ENCODE measurements around the gene KCTD15. TPM values are rescaled to one million over a fixed set of nuclear protein-coding genes. Genes with fewer than 3 reads are reported as not detected.

KCTD15 gene
- total RNA-seq, 1 experiment from 2014 or later = 41.5 TPM

GRCh38 chr19:33795370-33796163 is 1.1 kb upstream of the KCTD15 start (continued):
- TF ChIP-seq, protein P1, sequence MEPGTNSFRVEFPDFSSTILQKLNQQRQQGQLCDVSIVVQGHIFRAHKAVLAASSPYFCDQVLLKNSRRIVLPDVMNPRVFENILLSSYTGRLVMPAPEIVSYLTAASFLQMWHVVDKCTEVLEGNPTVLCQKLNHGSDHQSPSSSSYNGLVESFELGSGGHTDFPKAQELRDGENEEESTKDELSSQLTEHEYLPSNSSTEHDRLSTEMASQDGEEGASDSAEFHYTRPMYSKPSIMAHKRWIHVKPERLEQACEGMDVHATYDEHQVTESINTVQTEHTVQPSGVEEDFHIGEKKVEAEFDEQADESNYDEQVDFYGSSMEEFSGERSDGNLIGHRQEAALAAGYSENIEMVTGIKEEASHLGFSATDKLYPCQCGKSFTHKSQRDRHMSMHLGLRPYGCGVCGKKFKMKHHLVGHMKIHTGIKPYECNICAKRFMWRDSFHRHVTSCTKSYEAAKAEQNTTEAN (CRISPR knock-in tag; IDR thresholded peaks at IDR 0.05) = 0 out of 2 replicates have a peak, but pooled peaks have one; percentile 20
- TF ChIP-seq JUN (CRISPR knock-in tag; IDR thresholded peaks at IDR 0.05) (no peak), HMGXB4 (CRISPR knock-in tag; IDR thresholded peaks at IDR 0.05) (peak; percentile 86), NR2C2 (CRISPR knock-in tag; IDR thresholded peaks at IDR 0.05) (no peak), CREB1 (CRISPR knock-in tag; IDR thresholded peaks at IDR 0.05) (no peak), GTF2I (CRISPR knock-in tag; conservative IDR thresholded peaks at IDR 0.05) (no peak), IRF2 (CRISPR knock-in tag; IDR thresholded peaks at IDR 0.05; ENCODE audit: borderline replicate concordance, low read depth) (no peak), ZNF121 (CRISPR knock-in tag; IDR thresholded peaks at IDR 0.05) (no peak), GABPB1 (CRISPR knock-in tag; IDR thresholded peaks at IDR 0.05) (no peak), TEAD1 (CRISPR knock-in tag; IDR thresholded peaks at IDR 0.05) (0 out of 2 replicates have a peak, but pooled peaks have one; percentile 50), ZSCAN18 (CRISPR knock-in tag; IDR thresholded peaks at IDR 0.05) (no peak), NR1H2 (CRISPR knock-in tag; IDR thresholded peaks at IDR 0.05) (no peak), FOXP4 (CRISPR knock-in tag; IDR thresholded peaks at IDR 0.05) (peak; percentile 70; the same call in 1 of the 2 replicates), MYBL2 (CRISPR knock-in tag; IDR thresholded peaks at IDR 0.05) (0 out of 2 replicates have a peak, but pooled peaks have one; percentile 28), ZNF263 (CRISPR knock-in tag; IDR thresholded peaks at IDR 0.05; ENCODE audit: low read depth) (peak; percentile 49), ZNF423 (CRISPR knock-in tag; IDR thresholded peaks at IDR 0.05) (peak; percentile 50; the same call in 1 of the 2 replicates), TP53 (CRISPR knock-in tag; IDR thresholded peaks at IDR 0.05) (peak; percentile 37; the same call in 1 of the 2 replicates), GRHL2 (CRISPR knock-in tag; IDR thresholded peaks at IDR 0.05; ENCODE audit: insufficient replicate concordance, severe bottlenecking) (no peak)
- TF ChIP-seq, protein P2, sequence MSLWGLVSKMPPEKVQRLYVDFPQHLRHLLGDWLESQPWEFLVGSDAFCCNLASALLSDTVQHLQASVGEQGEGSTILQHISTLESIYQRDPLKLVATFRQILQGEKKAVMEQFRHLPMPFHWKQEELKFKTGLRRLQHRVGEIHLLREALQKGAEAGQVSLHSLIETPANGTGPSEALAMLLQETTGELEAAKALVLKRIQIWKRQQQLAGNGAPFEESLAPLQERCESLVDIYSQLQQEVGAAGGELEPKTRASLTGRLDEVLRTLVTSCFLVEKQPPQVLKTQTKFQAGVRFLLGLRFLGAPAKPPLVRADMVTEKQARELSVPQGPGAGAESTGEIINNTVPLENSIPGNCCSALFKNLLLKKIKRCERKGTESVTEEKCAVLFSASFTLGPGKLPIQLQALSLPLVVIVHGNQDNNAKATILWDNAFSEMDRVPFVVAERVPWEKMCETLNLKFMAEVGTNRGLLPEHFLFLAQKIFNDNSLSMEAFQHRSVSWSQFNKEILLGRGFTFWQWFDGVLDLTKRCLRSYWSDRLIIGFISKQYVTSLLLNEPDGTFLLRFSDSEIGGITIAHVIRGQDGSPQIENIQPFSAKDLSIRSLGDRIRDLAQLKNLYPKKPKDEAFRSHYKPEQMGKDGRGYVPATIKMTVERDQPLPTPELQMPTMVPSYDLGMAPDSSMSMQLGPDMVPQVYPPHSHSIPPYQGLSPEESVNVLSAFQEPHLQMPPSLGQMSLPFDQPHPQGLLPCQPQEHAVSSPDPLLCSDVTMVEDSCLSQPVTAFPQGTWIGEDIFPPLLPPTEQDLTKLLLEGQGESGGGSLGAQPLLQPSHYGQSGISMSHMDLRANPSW (CRISPR knock-in tag; conservative IDR thresholded peaks at IDR 0.05; ENCODE audit: low read depth) = no peak
- TF ChIP-seq, protein P3, sequence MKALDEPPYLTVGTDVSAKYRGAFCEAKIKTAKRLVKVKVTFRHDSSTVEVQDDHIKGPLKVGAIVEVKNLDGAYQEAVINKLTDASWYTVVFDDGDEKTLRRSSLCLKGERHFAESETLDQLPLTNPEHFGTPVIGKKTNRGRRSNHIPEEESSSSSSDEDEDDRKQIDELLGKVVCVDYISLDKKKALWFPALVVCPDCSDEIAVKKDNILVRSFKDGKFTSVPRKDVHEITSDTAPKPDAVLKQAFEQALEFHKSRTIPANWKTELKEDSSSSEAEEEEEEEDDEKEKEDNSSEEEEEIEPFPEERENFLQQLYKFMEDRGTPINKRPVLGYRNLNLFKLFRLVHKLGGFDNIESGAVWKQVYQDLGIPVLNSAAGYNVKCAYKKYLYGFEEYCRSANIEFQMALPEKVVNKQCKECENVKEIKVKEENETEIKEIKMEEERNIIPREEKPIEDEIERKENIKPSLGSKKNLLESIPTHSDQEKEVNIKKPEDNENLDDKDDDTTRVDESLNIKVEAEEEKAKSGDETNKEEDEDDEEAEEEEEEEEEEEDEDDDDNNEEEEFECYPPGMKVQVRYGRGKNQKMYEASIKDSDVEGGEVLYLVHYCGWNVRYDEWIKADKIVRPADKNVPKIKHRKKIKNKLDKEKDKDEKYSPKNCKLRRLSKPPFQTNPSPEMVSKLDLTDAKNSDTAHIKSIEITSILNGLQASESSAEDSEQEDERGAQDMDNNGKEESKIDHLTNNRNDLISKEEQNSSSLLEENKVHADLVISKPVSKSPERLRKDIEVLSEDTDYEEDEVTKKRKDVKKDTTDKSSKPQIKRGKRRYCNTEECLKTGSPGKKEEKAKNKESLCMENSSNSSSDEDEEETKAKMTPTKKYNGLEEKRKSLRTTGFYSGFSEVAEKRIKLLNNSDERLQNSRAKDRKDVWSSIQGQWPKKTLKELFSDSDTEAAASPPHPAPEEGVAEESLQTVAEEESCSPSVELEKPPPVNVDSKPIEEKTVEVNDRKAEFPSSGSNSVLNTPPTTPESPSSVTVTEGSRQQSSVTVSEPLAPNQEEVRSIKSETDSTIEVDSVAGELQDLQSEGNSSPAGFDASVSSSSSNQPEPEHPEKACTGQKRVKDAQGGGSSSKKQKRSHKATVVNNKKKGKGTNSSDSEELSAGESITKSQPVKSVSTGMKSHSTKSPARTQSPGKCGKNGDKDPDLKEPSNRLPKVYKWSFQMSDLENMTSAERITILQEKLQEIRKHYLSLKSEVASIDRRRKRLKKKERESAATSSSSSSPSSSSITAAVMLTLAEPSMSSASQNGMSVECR (CRISPR knock-in tag; IDR thresholded peaks at IDR 0.05; ENCODE audit: borderline replicate concordance) = 0 out of 2 replicates have a peak, but pooled peaks have one; percentile 40
- TF ChIP-seq, protein P4, sequence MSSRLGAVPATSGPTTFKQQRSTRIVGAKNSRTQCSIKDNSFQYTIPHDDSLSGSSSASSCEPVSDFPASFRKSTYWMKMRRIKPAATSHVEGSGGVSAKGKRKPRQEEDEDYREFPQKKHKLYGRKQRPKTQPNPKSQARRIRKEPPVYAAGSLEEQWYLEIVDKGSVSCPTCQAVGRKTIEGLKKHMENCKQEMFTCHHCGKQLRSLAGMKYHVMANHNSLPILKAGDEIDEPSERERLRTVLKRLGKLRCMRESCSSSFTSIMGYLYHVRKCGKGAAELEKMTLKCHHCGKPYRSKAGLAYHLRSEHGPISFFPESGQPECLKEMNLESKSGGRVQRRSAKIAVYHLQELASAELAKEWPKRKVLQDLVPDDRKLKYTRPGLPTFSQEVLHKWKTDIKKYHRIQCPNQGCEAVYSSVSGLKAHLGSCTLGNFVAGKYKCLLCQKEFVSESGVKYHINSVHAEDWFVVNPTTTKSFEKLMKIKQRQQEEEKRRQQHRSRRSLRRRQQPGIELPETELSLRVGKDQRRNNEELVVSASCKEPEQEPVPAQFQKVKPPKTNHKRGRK (CRISPR knock-in tag; IDR thresholded peaks at IDR 0.05; ENCODE audit: borderline replicate concordance) = no peak
- TF ChIP-seq, protein P5, sequence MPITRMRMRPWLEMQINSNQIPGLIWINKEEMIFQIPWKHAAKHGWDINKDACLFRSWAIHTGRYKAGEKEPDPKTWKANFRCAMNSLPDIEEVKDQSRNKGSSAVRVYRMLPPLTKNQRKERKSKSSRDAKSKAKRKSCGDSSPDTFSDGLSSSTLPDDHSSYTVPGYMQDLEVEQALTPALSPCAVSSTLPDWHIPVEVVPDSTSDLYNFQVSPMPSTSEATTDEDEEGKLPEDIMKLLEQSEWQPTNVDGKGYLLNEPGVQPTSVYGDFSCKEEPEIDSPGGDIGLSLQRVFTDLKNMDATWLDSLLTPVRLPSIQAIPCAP (CRISPR knock-in tag; IDR thresholded peaks at IDR 0.05) = peak; percentile 69; the same call in 1 of the 2 replicates

All from WTC11 (cell line).